Measurements from ENCODE around the gene OR2H1.
"Not testable (repeated sequence)": the region's sequence is repeated elsewhere in the genome, so short reads cannot be mapped to it uniquely, and the experiment has no call there.

The OR2H1 gene

GRCh38 chr6:29456971-29457370, at the start of gene OR2H1, which contains the start of gene OR11A1:
Gene OR2H1, plus strand, starts transcription at chr6:29457155. Its CDS starts 4,615 bp downstream, at chr6:29461770.
Gene OR11A1, minus strand, starts transcription at chr6:29457071. Its CDS starts 29,430 bp downstream, at chr6:29427641.
- DNase-seq (ENCODE audit: low read depth) = no peak

DNA sequence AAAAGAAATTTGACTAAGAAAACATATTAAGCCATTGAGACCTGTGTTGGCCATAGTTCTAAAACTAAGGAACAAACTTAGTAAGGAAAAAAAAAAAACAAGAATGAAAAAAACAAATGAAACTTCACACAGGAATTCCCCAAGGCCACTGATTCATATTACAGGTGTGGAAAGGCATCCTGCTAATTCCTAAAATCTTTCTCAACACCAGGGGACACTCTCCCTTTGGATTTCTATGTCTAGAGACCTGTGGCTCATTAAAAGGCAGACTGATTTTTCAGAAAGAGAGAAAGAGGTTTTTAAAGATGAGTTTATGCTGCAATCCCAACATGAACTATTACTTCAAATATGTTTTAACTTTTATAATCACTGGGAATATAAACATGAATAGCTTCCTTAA, 42.4 kb upstream of the OR2H1 start, which contains the start of gene OR12D1:
Gene OR12D1 (plus strand): TSS at position 341 of the 400 bp plus-strand sequence.
- DNase-seq (ENCODE audit: low read depth) = no peak

DNA sequence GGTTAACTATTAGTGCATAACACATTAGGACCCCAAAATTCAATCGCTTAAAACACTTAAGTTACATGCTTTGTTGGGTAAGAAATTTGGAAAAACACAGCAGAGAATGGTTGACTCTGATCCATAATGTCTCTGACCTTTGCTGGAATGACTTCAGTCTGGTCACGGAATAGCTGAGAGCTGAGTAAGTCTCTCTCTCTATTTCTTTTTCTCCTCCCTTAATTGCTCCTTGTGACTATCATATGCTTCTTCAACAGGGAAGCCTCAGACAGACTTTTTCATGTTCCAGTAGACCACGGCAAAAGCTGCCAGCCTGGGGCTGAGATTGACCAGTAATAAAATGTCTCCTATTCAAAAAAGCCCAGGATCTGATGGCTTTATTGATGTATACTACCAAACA, 37.4 kb upstream of the OR2H1 start:
- DNase-seq (ENCODE audit: low read depth) = no peak

DNA sequence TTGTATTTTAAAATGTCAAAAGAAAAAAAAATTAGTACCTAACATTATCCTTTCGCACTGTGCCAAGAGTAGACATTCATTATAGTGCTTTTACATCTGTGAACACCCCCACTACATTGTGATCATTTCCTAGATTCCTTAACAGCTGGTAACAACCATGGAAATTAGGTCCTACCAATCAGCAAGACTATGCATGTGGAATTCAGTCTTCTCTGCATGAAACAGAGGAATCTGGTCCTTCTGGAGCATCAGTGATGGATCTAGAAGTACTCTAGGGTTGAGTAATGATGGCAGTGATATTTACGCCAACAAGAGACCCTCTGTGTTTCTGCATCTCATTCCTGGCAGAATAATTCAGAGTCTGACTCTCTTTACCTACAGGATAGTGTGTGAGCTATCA, 32.8 kb upstream of the OR2H1 start:
- no peak for DNase-seq (ENCODE audit: low read depth)

DNA sequence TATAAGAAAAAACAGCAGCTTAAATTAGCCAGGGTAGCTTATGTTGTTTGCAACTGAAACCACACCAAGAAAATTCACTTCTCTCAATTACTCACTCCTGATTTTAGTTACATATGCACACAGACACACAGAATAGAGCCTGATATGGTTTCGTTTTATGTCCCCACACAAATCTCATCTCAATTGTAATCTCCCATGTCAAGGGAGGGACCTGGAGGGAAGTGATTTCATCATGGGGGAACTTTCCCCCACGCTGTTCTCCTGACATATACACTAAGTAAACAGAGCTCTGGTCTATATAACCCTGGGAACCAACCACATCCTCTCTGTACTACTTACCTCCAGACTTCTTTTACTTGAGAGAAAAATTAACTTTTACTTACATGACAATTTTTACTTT, 32.4 kb upstream of the OR2H1 start:
- DNase-seq (ENCODE audit: low read depth) = no peak

GRCh38 chr6:29425075-29425474, 31.9 kb upstream of the OR2H1 start:
- DNase-seq (ENCODE audit: low read depth) = no peak

DNA sequence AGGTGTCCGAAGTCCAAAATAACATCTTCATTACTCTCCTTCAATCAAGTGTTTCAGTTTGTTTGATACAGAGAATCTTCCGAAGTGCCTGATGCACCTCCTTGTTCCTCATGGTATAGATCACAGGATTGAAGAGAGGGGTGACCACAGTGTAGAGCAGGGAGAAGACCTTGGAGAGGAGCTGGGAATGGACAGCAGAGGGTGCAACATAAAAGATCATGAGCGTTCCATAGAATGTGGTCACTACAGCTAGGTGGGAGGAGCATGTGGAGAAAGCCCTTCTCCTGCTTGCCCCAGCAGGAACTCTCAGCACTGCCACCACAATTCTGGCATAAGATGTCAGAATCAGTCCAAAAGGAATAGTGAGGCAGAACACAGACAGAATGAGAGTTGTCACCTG, 30.3 kb upstream of the OR2H1 start:
- no peak for DNase-seq (ENCODE audit: low read depth)

- not testable (repeated sequence) for DNase-seq (ENCODE audit: low read depth)
Measured at GRCh38 chr6:29436730-29437129, 20.2 kb upstream of the OR2H1 start.

DNA sequence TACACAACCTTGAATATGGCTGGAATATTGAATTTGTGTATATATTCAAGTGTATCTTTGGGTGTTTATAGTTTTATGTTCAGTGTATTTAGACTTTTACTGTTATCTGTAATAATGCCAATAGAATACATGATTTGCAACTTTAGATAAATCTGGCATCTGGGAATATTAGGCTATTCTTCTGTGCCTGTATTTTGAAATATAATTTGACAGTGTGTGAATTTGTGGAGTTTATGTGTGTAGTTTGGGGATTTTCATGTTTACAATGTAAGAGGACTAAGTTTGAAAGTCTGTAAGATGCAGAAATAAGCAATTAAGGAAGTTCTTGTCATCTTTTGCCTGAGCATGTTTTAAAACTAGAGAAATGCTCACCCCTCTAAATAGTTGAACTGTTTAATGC, 17.9 kb upstream of the OR2H1 start, which contains the start of gene OR10C1:
Gene OR10C1 (plus strand): TSS at position 301 of the 400 bp plus-strand sequence. CDS start 710 bp downstream, outside the sequence.
- no peak for DNase-seq (ENCODE audit: low read depth)

DNA sequence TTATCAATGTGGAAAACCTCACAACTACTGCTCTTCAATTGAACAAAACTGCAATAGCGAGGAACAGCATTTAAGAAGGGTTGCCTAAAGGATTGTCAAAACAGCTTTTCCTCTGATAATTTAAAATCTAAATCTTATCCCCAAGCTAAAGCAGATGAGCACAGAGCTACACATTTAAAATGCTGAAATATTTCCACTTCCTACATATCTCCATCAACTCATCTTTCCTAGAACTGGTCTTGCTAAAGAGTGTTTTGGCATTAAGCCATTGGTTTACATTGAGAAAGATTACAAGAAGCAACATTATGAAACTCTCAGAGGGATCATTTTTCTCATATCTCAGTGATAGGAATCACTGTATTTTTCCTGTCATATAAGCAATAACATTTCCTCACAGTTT, 14.2 kb upstream of the OR2H1 start:
- no peak for DNase-seq (ENCODE audit: low read depth)

- not testable (repeated sequence) for DNase-seq (ENCODE audit: low read depth)
Measured at GRCh38 chr6:29444031-29444430, 12.9 kb upstream of the OR2H1 start.

- no peak for DNase-seq (ENCODE audit: low read depth)
Measured at GRCh38 chr6:29447670-29448069, 9.3 kb upstream of the OR2H1 start.

GRCh38 chr6:29451471-29452193, 5.3 kb upstream of the OR2H1 start:
- DNase-seq (ENCODE audit: low read depth) = no peak

GRCh38 chr6:29461021-29461814, 4.3 kb downstream of the OR2H1 start:
- DNase-seq (ENCODE audit: low read depth) = no peak

- no peak for DNase-seq (ENCODE audit: low read depth)
Measured at GRCh38 chr6:29462022-29462421, 5.1 kb downstream of the OR2H1 start.

DNA sequence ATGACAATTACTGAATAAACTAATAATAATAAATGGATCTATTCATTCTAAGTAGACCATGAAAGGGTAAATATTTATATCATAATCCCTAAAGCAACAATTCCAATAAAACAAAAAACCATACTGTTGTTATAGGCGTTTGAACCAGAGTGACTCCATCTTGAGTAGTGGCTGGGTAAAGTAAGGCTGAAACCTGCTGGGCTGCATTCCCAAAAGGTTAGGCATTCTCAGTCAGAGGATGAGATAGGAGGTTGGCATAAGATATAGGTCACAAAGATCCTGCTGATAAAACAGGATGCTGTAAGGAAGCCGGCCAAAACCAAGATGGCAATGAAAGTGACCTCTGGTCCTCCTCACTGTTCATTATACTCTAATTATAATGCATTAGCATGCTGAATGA, 8.3 kb downstream of the OR2H1 start:
- no peak for DNase-seq (ENCODE audit: low read depth)

DNA sequence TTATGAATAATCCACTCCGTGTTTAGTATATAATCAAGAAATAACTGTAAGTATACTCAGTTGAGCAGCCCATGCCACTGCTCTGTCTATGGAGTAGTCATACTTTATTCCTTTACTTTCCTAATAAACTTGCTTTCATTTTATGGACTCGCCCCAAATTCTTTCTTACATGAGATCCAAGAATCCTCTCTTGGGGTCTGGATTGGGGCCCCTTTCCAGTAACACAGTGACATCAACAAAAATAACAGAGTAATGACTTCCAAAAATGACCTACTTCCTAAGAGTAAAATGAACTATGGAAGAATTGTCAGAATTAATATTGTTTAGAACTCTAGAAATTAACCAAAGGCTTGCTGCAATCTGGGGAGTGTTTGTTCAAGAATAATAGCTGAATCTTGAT, 8.8 kb downstream of the OR2H1 start:
- DNase-seq (ENCODE audit: low read depth) = no peak

GRCh38 chr6:29466241-29466640, 9.3 kb downstream of the OR2H1 start:
- no peak for DNase-seq (ENCODE audit: low read depth)

- DNase-seq (ENCODE audit: low read depth) = no peak
Measured at GRCh38 chr6:29474996-29475395, 18.0 kb downstream of the OR2H1 start.

- DNase-seq (ENCODE audit: low read depth) = no peak
Measured at GRCh38 chr6:29477923-29478450, 21.0 kb downstream of the OR2H1 start.

DNA sequence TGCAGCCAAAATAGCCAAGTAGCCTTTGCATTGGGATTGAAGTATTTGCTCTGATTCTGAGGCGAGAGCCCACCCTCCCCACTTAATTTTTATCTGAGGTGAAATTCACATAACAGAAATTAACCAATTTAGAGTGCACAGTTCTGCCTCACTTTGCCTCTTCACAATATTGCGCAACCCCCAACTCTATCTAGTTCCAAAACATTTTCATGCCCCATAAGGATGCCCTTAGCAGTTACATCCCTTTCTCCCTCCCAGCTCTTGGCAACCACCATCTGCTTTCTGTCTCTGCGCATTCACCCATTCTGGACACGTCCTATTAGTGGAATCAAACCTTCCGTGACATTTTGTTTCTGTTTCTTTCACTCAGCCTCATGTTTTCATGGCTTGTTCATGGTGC, 21.8 kb downstream of the OR2H1 start:
- no peak for DNase-seq (ENCODE audit: low read depth)

GRCh38 chr6:29479560-29479959, 22.6 kb downstream of the OR2H1 start:
- DNase-seq (ENCODE audit: low read depth) = no peak

DNA sequence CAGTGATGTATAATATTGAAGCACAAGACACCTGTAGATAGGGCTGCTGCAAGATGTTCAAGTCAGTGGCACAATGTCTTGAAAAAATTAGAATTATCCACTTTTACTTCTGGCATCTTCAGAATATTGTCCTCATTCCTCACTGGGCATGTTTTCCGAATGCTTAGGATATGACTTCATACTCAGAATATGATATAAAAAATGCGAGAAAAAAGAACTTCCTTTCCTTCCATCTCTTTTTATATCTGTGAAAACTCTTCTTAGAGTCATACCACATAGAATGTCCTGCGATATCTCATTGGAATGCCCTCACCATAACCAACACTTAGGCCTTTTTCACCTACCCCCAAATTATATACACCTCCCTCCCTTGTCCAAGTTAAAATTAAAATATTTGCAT, 26.2 kb downstream of the OR2H1 start:
- no peak for DNase-seq (ENCODE audit: low read depth)
